ENCODE data around the gene PEX5L.

- TF ChIP-seq POLR2A (IDR thresholded peaks at IDR 0.05) (no peak), CTCF (IDR thresholded peaks at IDR 0.05) (no peak)
Measured at GRCh38 chr3:179949869-179950268, 86.9 kb downstream of the PEX5L start.
